Endothelial cell of umbilical vein (primary cell): ENCODE data around the gene LMF2. TPM values are rescaled to one million over a fixed set of nuclear protein-coding genes. Genes with fewer than 3 reads are reported as not detected.

Experiments
- BruUV-seq: library from RNA; stranded (reverse); fragments of 400-500 nt; replicated peaks from 2 replicates; lab custom pipeline; 2021; lab: Mats Ljungman, UMichigan
- CTCF ChIA-PET: fragments of 300-600, 350-600 bp; sonication (Branson Sonifier 250); formaldehyde crosslinking; loops from one replicate; lab custom pipeline; 2021; ENCODE audit warnings: antibody characterized with exemption, inconsistent platforms; lab: Charles Lee
- POLR2A ChIA-PET: fragments of 300-600, 350-600 bp; sonication (Branson Sonifier 250); formaldehyde crosslinking; loops from one replicate; lab custom pipeline; 2021; ENCODE audit warnings: antibody characterized with exemption, inconsistent platforms; lab: Charles Lee
- DNase-seq: peaks from one replicate; pipeline ENCODE4 v3.0.0-alpha.2; 2011; ENCODE audit warnings: low read depth, low spot score
- FAIRE-seq: peaks from 2 replicates; lab custom pipeline; 2011; peaks lifted over from hg19 to GRCh38; lab: Jason Lieb, UNC
- H2AFZ ChIP-seq: 2 replicates; pipeline ENCODE4 v1.6.0; 2012; ENCODE audit warnings: low read depth, low read length, control low read depth, inconsistent platforms
- H3K27ac ChIP-seq: 2 replicates; pipeline ENCODE4 v1.5.1; 2011; ENCODE audit warnings: low read depth, mild to moderate bottlenecking, control low read depth, low read length, moderate library complexity; ENCODE audit not compliant: insufficient read depth
- H3K27me3 ChIP-seq, 2 experiments: 2 replicates each; pipeline versions ENCODE4 v1.6.0 to v1.6.1; 2011; ENCODE audit warnings: low read length in 2 of 2, mixed read lengths in 1 of 2; ENCODE audit not compliant: control insufficient read depth in 2 of 2, insufficient read depth in 2 of 2
- H3K36me3 ChIP-seq, 2 experiments: 2 replicates in 1 of 2; 3 replicates in 1 of 2; pipeline ENCODE4 v1.5.1; 2011; ENCODE audit warnings: low read length in 2 of 2, mild to moderate bottlenecking in 1 of 2, moderate library complexity in 1 of 2; ENCODE audit not compliant: control insufficient read depth in 2 of 2, insufficient read depth in 2 of 2; ENCODE audit errors: extremely low read depth in 1 of 2
- H3K4me1 ChIP-seq: 3 replicates; pipeline ENCODE4 v1.5.1; 2011; ENCODE audit warnings: mild to moderate bottlenecking, low read length; ENCODE audit not compliant: control insufficient read depth, insufficient read depth; ENCODE audit errors: extremely low read depth
- H3K4me2 ChIP-seq: 2 replicates; pipeline ENCODE4 v1.6.1; 2011; ENCODE audit warnings: low read length, control low read depth, mixed read lengths; ENCODE audit not compliant: insufficient read depth
- H3K4me3 ChIP-seq, 3 experiments: fragments of 200-600 bp in 1 of 3; sonication (generic), shearing (Covaris generic) in 1 of 3; replicated peaks in 1 of 3; 2 replicates each; pipeline ENCODE4 v1.5.1; 2011 to 2016; ENCODE audit warnings: control low read depth in 3 of 3, low read length in 3 of 3, mild to moderate bottlenecking in 2 of 3, inconsistent platforms in 1 of 3, low read depth in 1 of 3, moderate library complexity in 1 of 3; ENCODE audit not compliant: insufficient read depth in 1 of 3
- H3K79me2 ChIP-seq: 2 replicates; pipeline ENCODE4 v1.6.0; 2012; ENCODE audit warnings: low read length, inconsistent platforms; ENCODE audit not compliant: control insufficient read depth, insufficient read depth
- H3K9ac ChIP-seq: replicated peaks from 2 replicates; pipeline ENCODE3; 2011; ENCODE audit warnings: low read length, control low read depth; ENCODE audit not compliant: insufficient read depth; ENCODE audit errors: extremely low read depth
- H3K9me1 ChIP-seq: replicated peaks from 3 replicates; pipeline ENCODE4 v1.6.0; 2011; ENCODE audit warnings: mild to moderate bottlenecking, low read length; ENCODE audit not compliant: control insufficient read depth, insufficient read depth; ENCODE audit errors: extremely low read depth
- H3K9me3 ChIP-seq: replicated peaks from 2 replicates; pipeline ENCODE4 v1.5.1; 2012; ENCODE audit warnings: low read length, inconsistent platforms; ENCODE audit not compliant: control insufficient read depth, insufficient read depth
- H4K20me1 ChIP-seq: replicated peaks from 2 replicates; pipeline ENCODE3; 2011; ENCODE audit warnings: mild to moderate bottlenecking, low read length; ENCODE audit not compliant: control insufficient read depth, insufficient read depth; ENCODE audit errors: extremely low read depth
- CTCF ChIP-seq, 2 donors: IDR thresholded peaks; 1 replicate in 1 of 2; 2 replicates in 1 of 2; pipeline ENCODE4 v1.5.1; 2011; ENCODE audit warnings: low read length in 2 of 2, mild to moderate bottlenecking in 2 of 2, moderate library complexity in 2 of 2, control low read depth in 1 of 2, inconsistent platforms in 1 of 2, low read depth in 1 of 2; ENCODE audit not compliant: insufficient read depth in 1 of 2; ENCODE audit errors: extremely low read depth in 1 of 2
- EZH2 ChIP-seq: IDR thresholded peaks from 2 replicates; pipeline ENCODE4 v1.6.1; 2012; ENCODE audit warnings: borderline replicate concordance, low read depth, mild to moderate bottlenecking, moderate library complexity, low read length, inconsistent platforms; ENCODE audit not compliant: severe bottlenecking
- FOS ChIP-seq: IDR thresholded peaks from 2 replicates; pipeline ENCODE4 v1.6.1; 2011; ENCODE audit warnings: mild to moderate bottlenecking, low read length, moderate library complexity, borderline replicate concordance; ENCODE audit not compliant: insufficient read depth
- GATA2 ChIP-seq: IDR thresholded peaks from 2 replicates; pipeline ENCODE4 v1.7.0; 2011; ENCODE audit warnings: low read depth, mild to moderate bottlenecking, moderate library complexity, mixed read lengths, low read length; ENCODE audit not compliant: insufficient read length, insufficient read depth
- JUN ChIP-seq: IDR thresholded peaks from 2 replicates; pipeline ENCODE4 v1.6.1; 2011; ENCODE audit warnings: borderline replicate concordance, low read depth; ENCODE audit not compliant: insufficient read length, insufficient read depth
- MAX ChIP-seq: IDR thresholded peaks from 2 replicates; pipeline ENCODE4 v1.6.1; 2011; ENCODE audit not compliant: insufficient read depth, insufficient read length
- MYC ChIP-seq: IDR thresholded peaks from one replicate; pipeline ENCODE4 v1.6.1; 2011; ENCODE audit warnings: mild to moderate bottlenecking, low read depth, low read length
- POLR2A ChIP-seq: IDR thresholded peaks from 2 replicates; pipeline ENCODE4 v1.6.1; 2012; ENCODE audit warnings: low read depth, mild to moderate bottlenecking, control low read depth, low read length
- POLR2AphosphoS5 ChIP-seq: IDR thresholded peaks from 2 replicates; pipeline ENCODE4 v1.6.1; 2012; ENCODE audit warnings: low read depth, mild to moderate bottlenecking, control low read depth, low read length, moderate library complexity; ENCODE audit not compliant: insufficient read depth
- dilution Hi-C: fragments of 300-500 bp; cut with MboI; formaldehyde crosslinking; loops from one replicate; pipeline ENCODE4 v1.15.0; 2019; ENCODE audit warnings: low sequenced_read_pairs; ENCODE audit not compliant: extremely low pct_ligation_motif_present
- intact Hi-C: fragments of 100-400 bp; cut with micrococcal nuclease; formaldehyde crosslinking; loops from one replicate; pipeline ENCODE4 v1.10.0; 2022
- polyA plus RNA-seq, 4 experiments: library from polyadenylated mRNA; depleted of rRNA in 3 of 4; stranded (reverse) in 3 of 4; unstranded in 1 of 4; fragments of >200 nt; gene quantifications; 2 replicates each; pipeline versions ENCODE4 v1.2.1 to v1.2.3, GENCODE V29; 2011 to 2012; ENCODE audit warnings: missing spikeins in 1 of 4
- total RNA-seq: library from RNA; stranded (reverse); gene quantifications from 2 replicates; pipeline ENCODE4 v1.2.3, GENCODE V29; 2021

LMF2 gene
- total and polyA plus RNA-seq, 2 donors (not counting 3 experiments of a cell fraction or from before 2014, with no cell fraction given), result 89.7 to 112 TPM

- Histone ChIP-seq H3K4me2 (no peak overlapping the region), H3K9me1 (no peaks in the 10 kb centered on the region), H3K4me1 (peaks cover 4% of the 10 kb centered on the region), H3K9ac (no peak overlapping the region), H2AFZ (no peak overlapping the region), H3K79me2 (peaks cover 12% of the 10 kb centered on the region), H3K27ac (no peak overlapping the region), H3K4me3 (no peak overlapping the region), H3K27me3 (no peaks in the 10 kb centered on the region), H3K9me3 (no peaks in the 10 kb centered on the region), H3K36me3 (peaks cover 0 to 27% of the 10 kb centered on the region in 2 experiments), H4K20me1 (no peaks in the 10 kb centered on the region)
- FAIRE-seq, result no peak
- no TSS peak for BruUV-seq
- intact Hi-C loops, result no loop called here
- dilution Hi-C loops, result no loop called here
- ChIA-PET POLR2A (no interaction called here), CTCF (no interaction called here)
- no peak for TF ChIP-seq MYC
- TF ChIP-seq POLR2A, result no peak
- TF ChIP-seq MAX, result no peak
- TF ChIP-seq EZH2, result no peak
- DNase-seq, result no peak
Measured at GRCh38 chr22:50519151-50519550, 11.6 kb upstream of the LMF2 start.

DNA sequence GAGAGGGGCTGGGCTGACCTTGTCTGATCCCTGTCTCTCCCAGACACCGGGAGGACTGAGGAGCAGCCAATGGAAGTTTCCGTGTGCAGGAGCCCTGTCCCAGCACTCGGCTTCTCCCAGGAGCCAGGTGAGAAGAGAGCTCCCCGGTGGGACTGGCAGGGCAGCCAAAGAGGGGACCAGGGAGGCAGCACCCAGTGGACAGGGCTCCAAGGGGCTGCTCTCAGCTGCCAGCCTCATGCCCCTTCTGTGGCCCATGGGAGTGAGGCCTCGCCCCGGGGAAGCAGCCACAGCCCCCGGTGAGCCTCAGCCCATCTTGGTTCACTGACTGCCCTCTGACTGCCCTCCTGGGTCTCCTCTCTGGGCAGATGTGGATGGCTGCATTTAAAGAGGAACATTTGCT lies 11.1 kb upstream of the LMF2 start:
- H3K4me1 ChIP-seq, result peaks cover 3% of the 10 kb centered on the region
- H3K9me1 ChIP-seq, result no peaks in the 10 kb centered on the region
- no peak for TF ChIP-seq JUN
- TF ChIP-seq MAX, result no peak
- no peak for TF ChIP-seq EZH2
- TF ChIP-seq CTCF (IDR thresholded peaks at IDR 0.05; ENCODE audit: extremely low read depth in 1 of 2, insufficient read depth in 1 of 2, low read depth in 1 of 2, low read length in 2 of 2), result no peak
- TF ChIP-seq FOS, result no peak
- no peak for TF ChIP-seq GATA2
- no peak for TF ChIP-seq POLR2AphosphoS5
- no peak for TF ChIP-seq MYC
- TF ChIP-seq POLR2A, result no peak
- no peak overlapping the region for H3K4me3 ChIP-seq
- ChIA-PET POLR2A (no interaction called here), CTCF (no interaction called here)
- no TSS peak for BruUV-seq
- intact Hi-C loops, result no loop called here
- no peaks in the 10 kb centered on the region for H4K20me1 ChIP-seq
- H3K9ac ChIP-seq, result no peak overlapping the region
- no peak overlapping the region for H2AFZ ChIP-seq
- H3K79me2 ChIP-seq, result peaks cover 7% of the 10 kb centered on the region
- no peak overlapping the region for H3K27ac ChIP-seq
- H3K9me3 ChIP-seq, result no peaks in the 10 kb centered on the region
- DNase-seq (no peak), FAIRE-seq (no peak)
- H3K36me3 ChIP-seq, result peaks cover 0 to 24% of the 10 kb centered on the region in 2 experiments
- no peak overlapping the region for H3K4me2 ChIP-seq
- no peaks in the 10 kb centered on the region for H3K27me3 ChIP-seq
- dilution Hi-C loops, result no loop called here
